Measurements from ENCODE around the gene SLF1.

The SLF1 gene

GRCh38 chr5:94667937-94668336 lies 49.5 kb downstream of the SLF1 start:
- no peak for DNase-seq

- DNase-seq: no peak
These were observed 52.3 kb downstream of the SLF1 start for GRCh38 chr5:94670726-94671125.

- no peak for DNase-seq
These were observed 54.3 kb downstream of the SLF1 start for GRCh38 chr5:94672746-94673145.

DNA sequence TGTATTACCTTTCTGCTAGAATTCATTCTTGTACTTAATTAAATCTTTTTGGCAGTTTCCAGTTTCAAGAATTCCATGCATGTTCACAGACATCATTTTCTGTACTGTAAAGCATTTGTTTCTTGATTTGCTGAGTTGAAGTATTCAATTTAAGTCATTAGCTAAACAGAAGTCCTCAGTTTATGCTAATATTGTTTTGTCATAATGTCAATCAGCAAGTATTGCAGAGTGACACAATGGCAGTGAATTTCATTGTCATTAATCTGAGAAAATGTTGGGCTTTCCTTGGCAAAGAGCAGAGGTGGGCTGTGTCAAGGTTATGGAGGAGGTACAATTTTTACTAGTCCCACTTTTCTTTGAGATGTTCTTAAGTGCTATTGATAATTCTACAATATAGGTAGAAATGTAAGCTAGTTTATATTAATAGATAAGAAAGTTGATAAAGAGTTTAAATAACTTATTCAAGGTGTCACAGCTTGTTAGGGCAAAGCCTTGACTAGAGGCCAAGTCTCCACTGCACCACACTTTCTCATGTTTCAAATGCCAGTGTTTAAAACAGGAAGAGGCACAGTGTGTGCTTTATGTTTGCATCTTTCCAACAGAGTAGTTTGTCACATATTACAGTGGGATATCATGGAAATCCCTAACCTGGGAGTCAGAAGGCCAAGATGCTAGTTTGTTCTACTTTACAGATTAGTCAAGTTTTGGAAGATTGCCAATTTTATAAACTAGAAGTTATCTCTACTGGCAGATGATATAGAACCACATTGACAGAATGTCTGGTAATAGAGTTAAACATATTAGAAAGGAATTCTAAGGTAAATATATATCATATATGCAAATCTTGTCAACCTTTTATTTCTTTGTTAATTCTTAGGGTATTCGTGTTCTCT lies 56.3 kb downstream of the SLF1 start:
- no peak for DNase-seq

DNA sequence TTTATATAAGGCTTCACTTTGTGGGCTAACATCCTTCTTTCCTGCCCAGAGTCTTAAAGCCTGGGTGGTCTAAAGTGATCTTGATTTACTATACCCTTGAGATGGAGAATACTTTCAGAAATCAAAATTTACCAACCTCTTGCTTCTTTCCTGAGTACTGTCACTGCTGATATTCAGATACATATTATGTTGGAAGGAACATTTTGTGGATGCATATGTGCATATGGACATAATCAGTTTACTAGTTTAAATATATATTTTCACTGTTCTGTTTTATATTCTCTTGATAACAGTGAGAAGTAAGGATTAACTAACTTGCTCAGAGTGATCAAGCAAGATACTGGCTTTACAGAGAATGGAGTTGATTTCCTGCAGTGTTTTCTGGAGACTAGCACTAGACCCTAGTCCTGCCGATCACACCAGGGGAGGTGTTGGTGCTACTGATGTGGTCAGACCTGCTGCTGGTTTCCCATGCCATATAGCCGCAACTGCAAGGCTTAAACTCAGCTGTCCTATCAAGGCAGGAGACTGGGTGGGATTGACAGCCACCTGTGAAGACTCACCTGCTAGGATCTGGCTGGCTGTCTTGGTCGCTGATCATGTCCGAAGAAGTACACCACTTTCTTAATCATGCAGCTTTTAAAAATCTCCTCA lies 57.6 kb downstream of the SLF1 start:
- DNase-seq: no peak

DNA sequence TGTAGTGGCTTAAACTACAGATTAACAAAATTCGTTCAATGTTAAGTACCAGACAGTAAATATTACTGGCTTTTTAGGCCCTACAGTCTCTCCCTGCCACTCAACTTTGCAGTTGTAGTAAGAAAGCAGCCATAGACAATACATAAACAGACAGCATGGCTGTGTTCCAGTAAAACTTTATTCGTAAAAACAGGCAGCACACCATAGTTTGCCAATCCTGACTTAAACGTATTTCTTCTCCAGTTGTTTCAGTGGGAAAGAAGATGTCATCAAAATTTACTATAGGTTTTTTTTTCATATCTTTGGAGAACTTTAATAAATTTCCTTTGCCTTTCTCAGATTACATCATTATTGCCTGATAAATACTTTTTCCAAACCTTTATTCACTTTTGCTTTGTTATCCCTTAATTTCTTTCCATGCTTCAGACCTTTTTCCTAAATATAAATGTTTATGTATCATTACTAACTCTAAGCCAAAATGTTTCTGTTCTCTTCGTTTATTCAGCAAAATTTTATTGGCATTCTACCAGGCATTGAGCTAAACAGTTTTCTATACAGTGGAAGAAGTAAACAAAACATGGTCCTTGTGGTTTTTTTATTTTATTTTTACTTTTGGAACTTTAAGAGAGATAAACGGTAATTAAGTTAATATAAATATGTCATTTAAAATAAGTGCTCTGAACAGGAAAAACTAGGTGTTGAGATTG lies 64.5 kb downstream of the SLF1 start:
- DNase-seq: no peak

DNA sequence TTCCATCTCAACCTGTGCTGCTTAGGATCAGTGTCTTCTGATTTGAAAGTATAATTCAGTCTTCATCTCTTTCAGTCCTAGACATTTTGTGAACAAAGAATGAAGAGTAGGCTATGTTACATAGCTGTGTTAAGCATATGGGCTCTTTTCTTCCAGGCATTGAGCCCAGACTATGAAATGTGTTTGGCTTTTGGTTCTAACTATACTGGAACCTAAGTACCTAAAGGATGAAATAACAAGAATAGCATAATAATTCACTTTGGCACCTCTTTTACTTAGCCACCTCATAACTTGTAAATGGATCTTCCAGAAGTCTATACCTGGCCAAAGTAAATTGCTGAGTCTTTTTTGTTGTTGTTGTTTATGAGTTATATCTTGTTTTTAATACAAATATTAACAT lies 71.4 kb downstream of the SLF1 start:
- DNase-seq: no peak

GRCh38 chr5:94690778-94691177 lies 72.3 kb downstream of the SLF1 start:
- no peak for DNase-seq

GRCh38 chr5:94691291-94691690 lies 72.8 kb downstream of the SLF1 start:
- DNase-seq: no peak

- DNase-seq: no peak
These were observed 73.5 kb downstream of the SLF1 start for GRCh38 chr5:94691949-94692348.

DNA sequence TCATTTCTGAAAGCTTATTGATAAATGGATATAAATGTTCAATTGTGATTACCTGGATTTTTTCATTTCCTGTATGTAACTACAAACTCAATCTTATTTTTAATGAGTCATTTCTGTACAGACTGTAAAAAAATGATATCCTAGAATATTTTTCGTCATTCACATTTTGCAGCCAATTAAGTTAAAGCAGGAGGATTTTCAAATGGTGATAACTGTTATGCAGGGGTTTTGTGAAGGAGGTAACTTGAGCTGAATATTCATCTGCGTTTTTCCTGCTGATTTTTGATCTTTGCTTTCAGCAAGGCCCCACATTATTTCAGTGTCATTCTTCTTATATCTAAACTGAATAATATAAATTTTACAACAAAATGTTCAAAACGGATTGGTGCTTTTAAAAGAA lies 74.1 kb downstream of the SLF1 start:
- no peak for DNase-seq

- no peak for DNase-seq
These were observed 74.8 kb downstream of the SLF1 start for GRCh38 chr5:94693043-94693822.

DNA sequence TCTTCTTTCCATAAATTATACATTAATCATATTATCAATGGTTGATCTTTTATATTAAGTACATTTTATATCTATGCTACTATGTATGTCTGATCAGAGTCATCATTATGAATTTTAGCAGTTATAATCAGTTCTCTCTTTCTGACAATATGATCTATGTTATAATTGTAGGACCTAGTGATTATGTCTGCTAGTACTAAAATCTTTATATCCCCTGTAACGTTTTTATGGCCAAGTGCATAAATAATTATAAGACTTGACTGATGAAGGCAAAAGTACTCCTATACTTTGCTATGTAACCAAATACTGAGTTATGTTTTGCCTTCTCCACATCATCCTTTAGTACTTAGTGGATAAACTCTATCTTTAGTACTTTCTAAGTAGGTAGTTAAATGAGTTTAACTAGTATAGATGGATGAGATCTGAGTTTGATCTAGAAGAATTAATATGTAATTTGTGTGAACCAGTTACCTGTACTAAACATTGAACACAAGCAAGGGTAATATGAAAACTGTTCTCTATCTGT lies 75.4 kb downstream of the SLF1 start:
- no peak for DNase-seq

GRCh38 chr5:94694671-94695070 lies 76.2 kb downstream of the SLF1 start:
- no peak for DNase-seq

DNA sequence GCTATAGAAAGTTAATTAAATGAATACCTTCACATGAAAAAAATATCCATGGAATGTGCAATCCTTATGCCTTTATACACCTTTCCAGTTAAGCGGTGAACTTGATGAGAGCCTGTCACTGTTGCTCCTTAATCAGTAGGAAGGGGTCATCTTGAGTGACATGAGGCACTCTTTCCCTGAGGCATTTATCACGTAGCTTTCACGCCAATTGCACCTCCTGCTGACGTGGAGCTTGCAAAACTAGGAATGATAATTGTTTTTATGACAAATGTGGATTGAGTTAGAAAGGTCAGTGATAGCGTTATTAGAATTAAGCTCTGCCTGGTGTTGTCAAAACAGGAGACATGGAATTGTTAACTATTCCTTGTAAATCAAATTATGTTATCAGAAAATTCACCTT lies 79.7 kb downstream of the SLF1 start:
- no peak for DNase-seq

DNA sequence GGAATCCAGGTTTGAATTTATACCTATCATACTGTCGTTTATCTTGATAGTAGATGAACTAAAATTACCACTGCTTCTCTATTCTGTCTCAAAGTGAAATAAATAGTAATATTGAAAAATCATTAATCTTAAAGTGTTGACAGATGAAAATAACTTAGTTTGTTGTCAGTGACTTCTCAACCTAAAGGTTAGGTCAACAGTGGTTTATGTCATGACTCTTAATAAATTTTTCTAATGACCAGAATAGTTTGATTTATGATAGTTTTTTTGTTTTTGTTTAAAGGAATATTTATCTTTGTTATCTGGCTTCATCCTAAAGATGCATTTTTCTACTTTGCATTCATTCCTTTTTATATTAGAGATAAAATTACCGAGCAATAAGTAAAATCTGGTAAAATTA lies 81.1 kb downstream of the SLF1 start:
- no peak for DNase-seq

DNA sequence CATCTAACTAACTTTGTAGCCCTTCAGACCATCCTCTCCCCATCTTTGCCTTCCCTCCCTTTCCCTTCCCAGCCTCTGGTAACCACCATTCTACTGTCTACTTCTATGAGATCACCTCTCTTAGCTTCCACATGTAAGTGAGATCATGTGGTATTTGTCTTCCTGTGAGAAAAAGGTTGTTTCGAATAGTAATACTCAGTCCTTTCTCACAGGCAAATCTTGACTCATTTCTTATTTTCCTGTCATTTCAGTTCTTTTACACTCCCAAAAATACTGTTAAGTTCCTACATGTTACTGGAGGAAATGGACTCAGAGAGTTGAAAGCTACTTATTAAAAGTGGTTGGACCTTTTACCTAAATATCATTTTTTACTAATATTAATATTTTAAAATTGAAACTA lies 82.1 kb downstream of the SLF1 start:
- DNase-seq: no peak

GRCh38 chr5:94702729-94703128 lies 84.3 kb downstream of the SLF1 start:
- DNase-seq: no peak

- DNase-seq: no peak
These were observed 87.0 kb downstream of the SLF1 start for GRCh38 chr5:94705427-94705826.

GRCh38 chr5:94707359-94707758 lies 88.9 kb downstream of the SLF1 start:
- DNase-seq: no peak

DNA sequence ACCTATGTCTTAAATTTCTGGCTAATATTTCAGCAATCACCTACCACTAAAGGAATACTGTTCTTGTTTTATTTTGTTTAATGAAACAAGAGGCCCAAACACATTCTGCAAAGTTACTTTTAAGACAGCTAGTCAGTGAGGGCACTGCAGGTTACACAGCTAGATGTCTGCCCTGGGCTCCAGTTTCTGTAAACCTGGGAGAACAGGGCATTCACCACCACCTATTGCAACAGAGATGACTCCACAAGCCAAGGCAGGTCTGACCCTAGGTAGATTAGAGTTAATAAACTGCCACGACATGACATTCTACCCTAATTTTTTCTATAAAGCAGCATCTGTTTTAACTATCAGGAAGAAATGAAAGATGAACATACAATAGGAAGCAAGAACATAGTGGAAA lies 90.8 kb downstream of the SLF1 start:
- DNase-seq: no peak

- DNase-seq: no peak
These were observed 93.3 kb downstream of the SLF1 start for GRCh38 chr5:94711785-94712184.

GRCh38 chr5:94715768-94716167 lies 97.3 kb downstream of the SLF1 start:
- DNase-seq: no peak
